A204.1 (cell line): ENCODE measurements around the gene NUP88.

Source experiments
- FAIRE-seq: peaks from 2 replicates; lab custom pipeline; 2012; peaks lifted over from hg19 to GRCh38; lab: Jason Lieb, UNC

The NUP88 gene

GRCh38 chr17:5419959-5420653 lies 644 bp upstream of the NUP88 start, which contains the start of gene RPAIN:
Gene RPAIN, plus strand, starts transcription at chr17:5420182. Its CDS starts 29 bp downstream, at chr17:5420211.
- FAIRE-seq, result no peak

GRCh38 chr17:5418858-5419355 lies 555 bp downstream of the NUP88 start:
- FAIRE-seq, result no peak

- FAIRE-seq, result no peak
Observed at GRCh38 chr17:5416901-5417300, 2.6 kb downstream of the NUP88 start.

GRCh38 chr17:5413682-5414081 lies 5.8 kb downstream of the NUP88 start:
- FAIRE-seq, result no peak

- no peak for FAIRE-seq
Observed at GRCh38 chr17:5410594-5411272, 8.7 kb downstream of the NUP88 start.

GRCh38 chr17:5408186-5408585 lies 11.3 kb downstream of the NUP88 start:
- no peak for FAIRE-seq

- no peak for FAIRE-seq
Observed at GRCh38 chr17:5405400-5405799, 14.1 kb downstream of the NUP88 start.

GRCh38 chr17:5399767-5400166 lies 19.7 kb downstream of the NUP88 start:
- FAIRE-seq, result no peak

- no peak for FAIRE-seq
Observed at GRCh38 chr17:5396612-5397011, 22.9 kb downstream of the NUP88 start.

- no peak for FAIRE-seq
Observed at GRCh38 chr17:5391678-5392077, 27.8 kb downstream of the NUP88 start.

GRCh38 chr17:5381542-5381941 lies 37.9 kb downstream of the NUP88 start:
- FAIRE-seq, result no peak

GRCh38 chr17:5380491-5381135 lies 38.8 kb downstream of the NUP88 start:
- FAIRE-seq, result no peak

- FAIRE-seq, result no peak
Observed at GRCh38 chr17:5379351-5380107, 39.9 kb downstream of the NUP88 start.

- FAIRE-seq, result no peak
Observed at GRCh38 chr17:5378566-5379207, 40.8 kb downstream of the NUP88 start.

GRCh38 chr17:5373112-5373511 lies 46.4 kb downstream of the NUP88 start:
- FAIRE-seq, result no peak

- FAIRE-seq, result no peak
Observed at GRCh38 chr17:5370411-5370810, 49.1 kb downstream of the NUP88 start.

- no peak for FAIRE-seq
Observed at GRCh38 chr17:5365831-5366230, 53.6 kb downstream of the NUP88 start.

- FAIRE-seq, result no peak
Observed at GRCh38 chr17:5364696-5365095, 54.8 kb downstream of the NUP88 start.

GRCh38 chr17:5364156-5364555 lies 55.3 kb downstream of the NUP88 start:
- FAIRE-seq, result no peak

- no peak for FAIRE-seq
Observed at GRCh38 chr17:5362162-5362811, 57.2 kb downstream of the NUP88 start.

- no peak for FAIRE-seq
Observed at GRCh38 chr17:5361426-5361825, 58.0 kb downstream of the NUP88 start.
